Mucosa of stomach (tissue), 1 donor: ENCODE results near the gene G0S2.

Experiments used
- H3K27me3 ChIP-seq: one replicate; pipeline ENCODE4 v1.7.0; 2013; ENCODE audit warnings: mild to moderate bottlenecking, low read length; ENCODE audit not compliant: control insufficient read depth, insufficient read depth
- H3K36me3 ChIP-seq: one replicate; pipeline ENCODE4 v1.7.0; 2013; ENCODE audit warnings: low read length; ENCODE audit not compliant: control insufficient read depth, insufficient read depth
- H3K4me1 ChIP-seq: one replicate; pipeline ENCODE4 v1.7.0; 2013; ENCODE audit warnings: mild to moderate bottlenecking, low read length; ENCODE audit not compliant: control insufficient read depth, insufficient read depth
- H3K4me3 ChIP-seq: one replicate; pipeline ENCODE4 v1.7.0; 2013; ENCODE audit warnings: low read length
- H3K9ac ChIP-seq: one replicate; pipeline ENCODE4 v1.7.0; 2013; ENCODE audit warnings: mild to moderate bottlenecking, low read length, moderate library complexity
- H3K9me3 ChIP-seq: one replicate; pipeline ENCODE4 v1.7.0; 2013; ENCODE audit warnings: mild to moderate bottlenecking, low read length, moderate library complexity; ENCODE audit not compliant: control insufficient read depth
- donor health status: Pancreatic carcinoma.

The G0S2 gene

DNA sequence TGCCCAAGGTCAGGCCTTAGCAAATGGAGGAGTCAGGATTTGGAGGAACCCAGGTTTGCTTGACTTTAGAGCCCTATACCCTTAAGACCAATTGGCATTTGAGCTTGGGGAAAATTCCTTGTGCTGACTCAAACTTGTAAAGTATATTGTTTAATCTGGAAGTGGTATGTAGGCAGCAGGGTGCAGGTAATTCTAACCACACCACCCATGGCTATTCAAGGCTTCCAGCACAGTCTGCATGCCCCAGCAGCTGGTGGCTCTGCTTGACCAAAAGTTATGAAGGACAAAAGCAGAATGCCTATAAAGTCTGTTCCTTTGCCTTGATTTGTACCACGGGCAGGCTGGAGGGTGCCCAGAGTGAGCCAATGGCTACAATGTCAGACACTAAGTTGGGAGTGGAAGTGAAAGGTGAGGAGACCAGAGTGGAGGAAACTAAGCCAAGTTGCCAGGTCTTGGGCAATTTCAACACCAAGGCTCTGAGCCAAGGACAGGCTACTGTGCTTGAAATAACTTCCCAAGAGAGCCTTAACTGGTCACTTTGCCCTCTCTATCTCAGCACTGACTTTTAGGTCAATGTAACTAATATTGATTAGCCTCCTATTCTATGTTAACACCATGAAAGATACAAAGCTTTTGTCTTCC, 4.7 kb upstream of the G0S2 start:
- no peaks in the 10 kb centered on the region for H3K9me3 ChIP-seq
- H3K4me1 ChIP-seq: peaks cover 19% of the 10 kb centered on the region

GRCh38 chr1:209672705-209673630, 2.2 kb upstream of the G0S2 start:
- H3K36me3 ChIP-seq: no peaks in the 10 kb centered on the region
- H3K27me3 ChIP-seq: no peaks in the 10 kb centered on the region
- no peaks in the 10 kb centered on the region for H3K9me3 ChIP-seq
- H3K9ac ChIP-seq: no peak overlapping the region
- peaks cover 23% of the 10 kb centered on the region for H3K4me1 ChIP-seq
- no peak overlapping the region for H3K4me3 ChIP-seq

More for the DNA sequence above, 4.7 kb upstream of the G0S2 start:
- Histone ChIP-seq H3K4me3 (no peak overlapping the region), H3K36me3 (no peaks in the 10 kb centered on the region), H3K9ac (no peak overlapping the region), H3K27me3 (no peaks in the 10 kb centered on the region)

DNA sequence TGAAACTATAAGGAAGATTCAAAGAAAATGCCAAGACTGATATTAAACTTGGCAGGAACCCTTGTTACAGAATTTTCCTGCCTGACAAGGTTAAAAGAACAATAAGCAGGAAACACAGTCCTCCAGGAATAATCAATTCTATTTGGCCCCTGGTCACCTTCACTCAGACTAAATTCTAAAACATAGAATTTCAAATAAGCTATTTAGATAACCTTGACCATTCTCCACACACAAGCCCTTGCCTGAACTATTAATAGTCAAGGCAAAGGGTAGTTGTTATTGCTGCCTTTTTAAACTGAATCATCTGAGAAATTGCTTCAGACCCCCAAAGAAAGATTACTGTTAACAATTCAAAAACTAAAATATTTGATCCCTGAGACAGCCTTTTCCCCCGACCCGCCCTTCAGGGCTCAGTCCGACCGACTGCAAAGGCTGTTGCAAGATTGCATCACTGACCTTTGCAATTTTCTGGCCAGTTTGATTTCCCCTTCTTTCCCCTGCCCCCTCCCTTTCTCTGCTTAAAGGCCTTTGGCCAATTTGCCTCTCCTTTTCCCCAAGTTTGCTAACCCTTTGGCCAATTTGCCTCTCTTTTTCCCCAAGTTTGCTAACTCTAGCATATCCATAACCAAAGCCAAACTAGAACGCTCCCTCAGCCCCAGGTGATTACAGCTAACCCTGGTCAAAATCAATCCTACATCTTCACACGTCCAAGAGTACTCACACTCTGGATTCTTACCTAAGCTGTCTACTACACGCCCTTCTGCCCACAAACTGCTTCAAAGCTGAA, 1.4 kb upstream of the G0S2 start:
- Histone ChIP-seq H3K36me3 (no peaks in the 10 kb centered on the region), H3K27me3 (no peaks in the 10 kb centered on the region), H3K4me1 (peaks cover 23% of the 10 kb centered on the region), H3K9me3 (no peaks in the 10 kb centered on the region), H3K4me3 (no peak overlapping the region), H3K9ac (no peak overlapping the region)

- H3K9ac ChIP-seq: peak overlapping the region; percentile 50
- H3K4me3 ChIP-seq: peak overlapping the region; percentile 18
- no peaks in the 10 kb centered on the region for H3K9me3 ChIP-seq
- H3K4me1 ChIP-seq: peaks cover 23% of the 10 kb centered on the region
- no peaks in the 10 kb centered on the region for H3K36me3 ChIP-seq
- no peaks in the 10 kb centered on the region for H3K27me3 ChIP-seq
Measured at GRCh38 chr1:209675565-209676154, 448 bp downstream of the G0S2 start.

- H3K36me3 ChIP-seq: no peaks in the 10 kb centered on the region
- H3K9me3 ChIP-seq: no peaks in the 10 kb centered on the region
- H3K4me1 ChIP-seq: peaks cover 19% of the 10 kb centered on the region
- H3K27me3 ChIP-seq: peaks cover 7% of the 10 kb centered on the region
- no peak overlapping the region for H3K4me3 ChIP-seq
- H3K9ac ChIP-seq: no peak overlapping the region
Measured at GRCh38 chr1:209678981-209679539, 3.8 kb downstream of the G0S2 start.

GRCh38 chr1:209685821-209686220, 10.6 kb downstream of the G0S2 start:
- no peak overlapping the region for H3K4me3 ChIP-seq
- peaks cover 13% of the 10 kb centered on the region for H3K4me1 ChIP-seq
- no peaks in the 10 kb centered on the region for H3K36me3 ChIP-seq
- peaks cover 7% of the 10 kb centered on the region for H3K27me3 ChIP-seq
- H3K9ac ChIP-seq: no peak overlapping the region
- H3K9me3 ChIP-seq: no peaks in the 10 kb centered on the region

GRCh38 chr1:209686322-209686721, 11.1 kb downstream of the G0S2 start:
- H3K9me3 ChIP-seq: no peaks in the 10 kb centered on the region
- no peak overlapping the region for H3K4me3 ChIP-seq
- no peak overlapping the region for H3K9ac ChIP-seq
- peaks cover 6% of the 10 kb centered on the region for H3K27me3 ChIP-seq
- peaks cover 13% of the 10 kb centered on the region for H3K4me1 ChIP-seq
- H3K36me3 ChIP-seq: no peaks in the 10 kb centered on the region

DNA sequence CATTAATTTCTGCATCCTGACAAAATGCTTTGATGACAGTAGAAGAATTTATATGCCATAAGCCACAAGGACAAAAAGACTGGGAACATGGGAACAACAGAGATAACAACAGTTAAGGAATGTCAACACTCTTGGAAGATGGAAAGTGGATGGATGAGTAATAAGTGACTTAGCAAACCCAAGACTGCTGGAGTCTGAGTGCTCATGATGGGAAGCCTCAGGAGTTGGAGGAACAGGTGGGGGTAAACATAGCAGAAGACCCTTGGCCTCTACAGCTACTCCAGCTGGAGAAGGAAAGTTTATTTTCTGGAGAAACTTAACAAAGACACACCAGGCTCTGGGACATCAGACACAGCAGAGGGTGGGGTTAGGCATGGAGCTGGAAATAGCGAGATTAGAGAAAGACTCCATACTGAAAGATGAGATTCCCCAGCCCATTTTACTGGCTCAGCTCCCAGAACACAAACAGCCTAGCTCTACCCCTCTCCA, 13.6 kb downstream of the G0S2 start:
- H3K27me3 ChIP-seq: no peaks in the 10 kb centered on the region
- H3K9ac ChIP-seq: no peak overlapping the region
- no peaks in the 10 kb centered on the region for H3K36me3 ChIP-seq
- H3K4me1 ChIP-seq: peaks cover 16% of the 10 kb centered on the region
- H3K9me3 ChIP-seq: no peaks in the 10 kb centered on the region
- H3K4me3 ChIP-seq: no peak overlapping the region

DNA sequence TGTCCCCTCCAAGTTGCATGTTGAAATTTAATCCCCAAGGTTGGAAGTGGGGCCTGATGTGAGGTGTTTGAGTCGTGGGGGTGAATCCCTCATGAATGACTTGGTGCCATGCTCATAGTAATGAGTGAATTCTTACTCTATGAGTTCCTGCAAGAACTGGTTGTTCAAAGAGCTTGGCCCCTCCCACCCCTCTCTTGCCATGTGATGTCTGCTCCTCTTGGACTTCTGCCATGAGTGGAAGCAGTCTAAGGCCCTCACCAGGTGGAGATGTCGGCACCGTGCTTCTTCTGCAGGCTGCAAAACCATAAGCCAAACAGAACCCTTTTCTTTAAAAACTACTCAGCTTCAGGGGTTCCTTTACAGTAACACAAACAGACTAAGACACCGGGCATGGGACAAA, 14.3 kb downstream of the G0S2 start:
- H3K9ac ChIP-seq: no peak overlapping the region
- peaks cover 16% of the 10 kb centered on the region for H3K4me1 ChIP-seq

GRCh38 chr1:209691237-209691636, 16.0 kb downstream of the G0S2 start:
- H3K27me3 ChIP-seq: no peaks in the 10 kb centered on the region
- H3K4me3 ChIP-seq: no peak overlapping the region
- no peaks in the 10 kb centered on the region for H3K36me3 ChIP-seq
- peaks cover 13% of the 10 kb centered on the region for H3K4me1 ChIP-seq
- H3K9ac ChIP-seq: no peak overlapping the region
- H3K9me3 ChIP-seq: no peaks in the 10 kb centered on the region

More for the DNA sequence above, 14.3 kb downstream of the G0S2 start:
- no peaks in the 10 kb centered on the region for H3K36me3 ChIP-seq
- H3K27me3 ChIP-seq: no peaks in the 10 kb centered on the region
- H3K9me3 ChIP-seq: no peaks in the 10 kb centered on the region
- H3K4me3 ChIP-seq: no peak overlapping the region

GRCh38 chr1:209692296-209692695, 17.1 kb downstream of the G0S2 start:
- H3K9me3 ChIP-seq: no peaks in the 10 kb centered on the region
- H3K4me3 ChIP-seq: no peak overlapping the region
- no peaks in the 10 kb centered on the region for H3K27me3 ChIP-seq
- H3K36me3 ChIP-seq: no peaks in the 10 kb centered on the region
- H3K9ac ChIP-seq: no peak overlapping the region
- H3K4me1 ChIP-seq: peaks cover 17% of the 10 kb centered on the region
